ENCODE measurements around the gene RNF2.

- TF ChIP-seq EZH2 (IDR thresholded peaks at IDR 0.05; ENCODE audit: insufficient read depth, poor library complexity, severe bottlenecking) = no peak
- TF ChIP-seq EZH2phosphoT487 (IDR thresholded peaks at IDR 0.05; ENCODE audit: insufficient read depth, low read depth) = no peak
Measured at GRCh38 chr1:185069202-185069772, 23.9 kb downstream of the RNF2 start.
